ENCODE data around the gene TSPAN31.

DNA sequence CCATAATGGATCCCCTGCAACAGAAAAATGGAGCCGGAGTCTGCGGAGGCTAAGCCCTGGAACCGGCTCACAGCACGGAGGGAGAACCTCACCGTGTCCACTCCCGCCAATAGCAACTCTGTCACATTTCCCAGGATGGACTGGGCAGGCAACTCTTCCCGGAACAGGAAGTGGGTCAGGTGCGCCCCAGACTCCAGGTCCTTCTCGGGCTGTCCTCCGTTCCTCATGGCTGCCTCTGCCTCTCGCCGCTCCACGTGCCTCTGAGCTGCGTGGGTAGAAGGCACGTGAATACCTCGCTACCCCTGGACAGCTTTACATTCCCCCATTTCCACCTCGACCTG is 19.8 kb downstream of the TSPAN31 start:
- TF ChIP-seq, protein P1, sequence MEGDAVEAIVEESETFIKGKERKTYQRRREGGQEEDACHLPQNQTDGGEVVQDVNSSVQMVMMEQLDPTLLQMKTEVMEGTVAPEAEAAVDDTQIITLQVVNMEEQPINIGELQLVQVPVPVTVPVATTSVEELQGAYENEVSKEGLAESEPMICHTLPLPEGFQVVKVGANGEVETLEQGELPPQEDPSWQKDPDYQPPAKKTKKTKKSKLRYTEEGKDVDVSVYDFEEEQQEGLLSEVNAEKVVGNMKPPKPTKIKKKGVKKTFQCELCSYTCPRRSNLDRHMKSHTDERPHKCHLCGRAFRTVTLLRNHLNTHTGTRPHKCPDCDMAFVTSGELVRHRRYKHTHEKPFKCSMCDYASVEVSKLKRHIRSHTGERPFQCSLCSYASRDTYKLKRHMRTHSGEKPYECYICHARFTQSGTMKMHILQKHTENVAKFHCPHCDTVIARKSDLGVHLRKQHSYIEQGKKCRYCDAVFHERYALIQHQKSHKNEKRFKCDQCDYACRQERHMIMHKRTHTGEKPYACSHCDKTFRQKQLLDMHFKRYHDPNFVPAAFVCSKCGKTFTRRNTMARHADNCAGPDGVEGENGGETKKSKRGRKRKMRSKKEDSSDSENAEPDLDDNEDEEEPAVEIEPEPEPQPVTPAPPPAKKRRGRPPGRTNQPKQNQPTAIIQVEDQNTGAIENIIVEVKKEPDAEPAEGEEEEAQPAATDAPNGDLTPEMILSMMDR (IDR thresholded peaks at IDR 0.05): no peak
- TF ChIP-seq POLR2A (IDR thresholded peaks at IDR 0.05): no peak

Measured in uterus (tissue), 2 donors.